Measurements from ENCODE around the gene HOXB4. TPM values are rescaled to one million over a fixed set of nuclear protein-coding genes. Genes with fewer than 3 reads are reported as not detected.

HOXB4 gene
- total RNA-seq: not detected in 2 replicates

GRCh38 chr17:48577946-48578615 is at the start of gene HOXB4:
HOXB4 (minus strand) TSS chr17:48578350; CDS start chr17:48578319, 31 bp downstream.

GRCh38 chr17:48626245-48627117 is 48.3 kb upstream of the HOXB4 start, which contains the start of gene HOXB9:
HOXB9 (minus strand) TSS chr17:48626358; CDS start chr17:48626269, 89 bp downstream.

GRCh38 chr17:48615047-48615962 is 37.2 kb upstream of the HOXB4 start, which contains the start of gene HOXB8:
HOXB8 (minus strand) TSS chr17:48615292; CDS start chr17:48614704, 588 bp downstream.

GRCh38 chr17:48610282-48611211 is 32.4 kb upstream of the HOXB4 start, which contains the start of gene HOXB7:
HOXB7 (minus strand) TSS chr17:48611017; CDS start chr17:48610918, 99 bp downstream.

GRCh38 chr17:48604770-48605329 is 26.7 kb upstream of the HOXB4 start, which contains the start of gene HOXB6:
HOXB6 (minus strand) TSS chr17:48604986; CDS start chr17:48598150, 6,836 bp downstream.

GRCh38 chr17:48593126-48593829 is 15.1 kb upstream of the HOXB4 start, which contains the start of gene HOXB5:
HOXB5 (minus strand) TSS chr17:48593779; CDS start chr17:48593682, 97 bp downstream.

GRCh38 chr17:48589831-48590606 is 11.9 kb upstream of the HOXB4 start, which contains the start of gene HOXB3:
HOXB3 (minus strand) TSS chr17:48590241; CDS start chr17:48552474, 37,767 bp downstream.

GRCh38 chr17:48545022-48545375 is 33.2 kb downstream of the HOXB4 start, which contains the start of gene HOXB2:
HOXB2 (minus strand) TSS chr17:48545109; CDS start chr17:48544911, 198 bp downstream.

GRCh38 chr17:48530887-48531272 is 47.3 kb downstream of the HOXB4 start, which contains the start of gene HOXB1:
HOXB1 (minus strand) TSS chr17:48531011; CDS start chr17:48530904, 107 bp downstream.

Other genes starting within 250 kb of the HOXB4 start
- gene SKAP1, start 148.1 kb downstream of the HOXB4 start, total RNA-seq: not detected in 2 replicates
- gene HOXB1, start 47.3 kb downstream of the HOXB4 start, total RNA-seq: not detected in 2 replicates
- gene HOXB2, start 33.2 kb downstream of the HOXB4 start, total RNA-seq: 0.46 and 0.86 TPM in 2 replicates
- 0.84 TPM in 1 of 2 replicates, not detected in the other for gene HOXB3, start 11.9 kb upstream of the HOXB4 start, total RNA-seq
- not detected in 2 replicates for gene HOXB5, start 15.4 kb upstream of the HOXB4 start, total RNA-seq
- gene HOXB6, start 26.6 kb upstream of the HOXB4 start, total RNA-seq: 0.08 TPM in 1 of 2 replicates, not detected in the other
- gene HOXB7, start 32.7 kb upstream of the HOXB4 start, total RNA-seq: 0.16 TPM in 1 of 2 replicates, not detected in the other
- gene HOXB8, start 36.9 kb upstream of the HOXB4 start, total RNA-seq: not detected in 2 replicates
- gene HOXB9, start 48.0 kb upstream of the HOXB4 start, total RNA-seq: not detected in 2 replicates
- not detected in 2 replicates for gene PRAC1, start 144.2 kb upstream of the HOXB4 start, total RNA-seq
- not detected in 2 replicates for gene PRAC2, start 144.8 kb upstream of the HOXB4 start, total RNA-seq
- gene HOXB13, start 150.4 kb upstream of the HOXB4 start, total RNA-seq: not detected in 2 replicates
- not detected in 2 replicates for gene TTLL6, start 238.9 kb upstream of the HOXB4 start, total RNA-seq